HCT116 (cell line): ENCODE measurements around the gene ZDHHC14. TPM values are rescaled to one million over a fixed set of nuclear protein-coding genes. Genes with fewer than 3 reads are reported as not detected.

ENCODE experiments used
- ATAC-seq: fragments of 200-7000 bp; cut with Tn5 transposase; 2 replicates; pipeline ENCODE4 v1.9.1; 2020; ENCODE audit warnings: mild to moderate bottlenecking, moderate library complexity
- BruUV-seq: library from RNA; stranded (reverse); fragments of 400-500 nt; replicated peaks from 2 replicates; lab custom pipeline; 2021; lab: Mats Ljungman, UMichigan
- CTCF ChIA-PET: fragments of 300-600 bp; sonication (Branson Sonifier 250); formaldehyde crosslinking; loops from one replicate; lab custom pipeline; 2021; ENCODE audit warnings: antibody characterized with exemption; lab: Charles Lee
- POLR2A ChIA-PET: fragments of 300-600, 350-600 bp; sonication (Branson Sonifier 250); formaldehyde crosslinking; loops from one replicate; lab custom pipeline; 2021; ENCODE audit warnings: antibody characterized with exemption; lab: Charles Lee
- RAD21 ChIA-PET, 2 experiments: fragments of 300-600 bp; sonication (Branson Sonifier 250); formaldehyde crosslinking; loops; one replicate each; lab custom pipeline; 2023; ENCODE audit warnings: low total read pairs in 2 of 2; ENCODE audit not compliant: uncharacterized antibody in 2 of 2, unreplicated experiment in 2 of 2, low non-redundant PET in 1 of 2; lab: Charles Lee
- DNase-seq: peaks from one replicate; pipeline ENCODE4 v3.0.0-alpha.2; 2010; ENCODE audit warnings: low read depth, low spot score
- H2AFZ ChIP-seq: fragments of 200-600 bp; shearing (Covaris generic), sonication (generic); 2 replicates; pipeline ENCODE4 v1.6.1; 2017; ENCODE audit warnings: low read depth, mixed run types, mixed read lengths, antibody characterized with exemption, low read length; ENCODE audit not compliant: poor library complexity, severe bottlenecking
- H3K27ac ChIP-seq: 2 replicates; pipeline ENCODE4 v1.5.1; 2012; ENCODE audit warnings: low read depth, low read length
- H3K27me3 ChIP-seq: fragments of 200-600 bp; sonication (generic); 2 replicates; pipeline ENCODE4 v1.6.1; 2016; ENCODE audit warnings: mixed run types, low read length, mixed read lengths; ENCODE audit not compliant: insufficient read depth
- H3K36me3 ChIP-seq, 2 experiments: fragments of 200-500 bp in 1 of 2; fragments of 200-600 bp in 1 of 2; sonication (Bioruptor generic) in 1 of 2; sonication (generic) in 1 of 2; 2 replicates each; pipeline versions ENCODE4 v1.5.1 to v1.6.1; 2014 to 2016; ENCODE audit warnings: low read length in 2 of 2, inconsistent platforms in 1 of 2, mixed read lengths in 1 of 2, mixed run types in 1 of 2; ENCODE audit not compliant: insufficient read depth in 2 of 2, control insufficient read depth in 1 of 2
- H3K4me1 ChIP-seq, 2 experiments: fragments of 200-600 bp in 1 of 2; sonication (generic) in 1 of 2; 2 replicates each; pipeline versions ENCODE4 v1.5.1 to v1.6.1; 2012 to 2017; ENCODE audit warnings: low read length in 2 of 2, inconsistent platforms in 1 of 2, mild to moderate bottlenecking in 1 of 2, mixed read lengths in 1 of 2, mixed run types in 1 of 2, moderate library complexity in 1 of 2; ENCODE audit not compliant: insufficient read depth in 2 of 2, control insufficient read depth in 1 of 2
- H3K4me2 ChIP-seq: fragments of 200-600 bp; sonication (generic); 2 replicates; pipeline ENCODE4 v1.6.1; 2017; ENCODE audit warnings: mixed run types, low read length, mixed read lengths
- H3K4me3 ChIP-seq, 2 experiments: fragments of 200-600 bp in 1 of 2; sonication (generic) in 1 of 2; replicated peaks in 1 of 2; 2 replicates each; pipeline ENCODE4 v1.5.1; 2011 to 2016; ENCODE audit warnings: low read length in 2 of 2, control low read depth in 1 of 2, low read depth in 1 of 2, mild to moderate bottlenecking in 1 of 2, mixed read lengths in 1 of 2, mixed run types in 1 of 2
- H3K79me2 ChIP-seq: fragments of 200-600 bp; sonication (generic); 2 replicates; pipeline ENCODE4 v1.6.1; 2017; ENCODE audit warnings: mild to moderate bottlenecking, mixed run types, low read length, moderate library complexity, mixed read lengths; ENCODE audit not compliant: insufficient read depth
- H3K9ac ChIP-seq: fragments of 200-600 bp; sonication (generic); 2 replicates; pipeline ENCODE4 v1.6.1; 2016; ENCODE audit warnings: low read length, mixed read lengths
- H3K9me2 ChIP-seq: fragments of 200-600 bp; sonication (generic), shearing (Covaris generic); 2 replicates; pipeline ENCODE4 v1.6.1; 2017; ENCODE audit warnings: mixed run types, mild to moderate bottlenecking, moderate library complexity; ENCODE audit not compliant: insufficient read depth
- H3K9me3 ChIP-seq, 2 experiments: fragments of 200-500 bp in 1 of 2; fragments of 200-600 bp in 1 of 2; sonication (Bioruptor generic) in 1 of 2; sonication (generic) in 1 of 2; 2 replicates each; pipeline ENCODE4 v1.6.1; 2014 to 2017; ENCODE audit warnings: low read length in 2 of 2, mixed read lengths in 2 of 2, inconsistent platforms in 1 of 2, low read depth in 1 of 2, mild to moderate bottlenecking in 1 of 2, mixed run types in 1 of 2, moderate library complexity in 1 of 2; ENCODE audit not compliant: control insufficient read depth in 1 of 2, insufficient read depth in 1 of 2
- H4K20me1 ChIP-seq: fragments of 200-600 bp; sonication (generic), shearing (Covaris generic); 2 replicates; pipeline ENCODE4 v1.6.1; 2017; ENCODE audit warnings: mixed run types, mild to moderate bottlenecking, moderate library complexity; ENCODE audit not compliant: insufficient read depth
- CBX3 ChIP-seq: IDR thresholded peaks from 2 replicates; pipeline ENCODE4 v1.6.1; 2012; ENCODE audit warnings: low read depth
- CEBPB ChIP-seq: IDR thresholded peaks from 2 replicates; pipeline ENCODE4 v1.6.1; 2012; ENCODE audit warnings: low read depth
- CTCF ChIP-seq, 3 experiments: fragments of 200-600 bp in 1 of 3; sonication (generic) in 1 of 3; IDR thresholded peaks in 2 of 3; conservative IDR thresholded peaks in 1 of 3; 2 replicates each; pipeline ENCODE4 v1.5.1; 2012 to 2017; ENCODE audit warnings: low read depth in 2 of 3, low read length in 2 of 3, antibody characterized with exemption in 1 of 3, borderline replicate concordance in 1 of 3, control low read depth in 1 of 3, mild to moderate bottlenecking in 1 of 3, mixed read lengths in 1 of 3, mixed run types in 1 of 3, moderate library complexity in 1 of 3; ENCODE audit not compliant: insufficient read depth in 1 of 3
- EGR1 ChIP-seq: IDR thresholded peaks from 2 replicates; pipeline ENCODE4 v1.6.1; 2012; ENCODE audit warnings: low read depth
- EZH2 ChIP-seq: fragments of 200-600 bp; sonication (generic); IDR thresholded peaks from 2 replicates; pipeline ENCODE4 v1.6.1; 2017; ENCODE audit warnings: antibody characterized with exemption, mixed run types
- EZH2phosphoT487 ChIP-seq: fragments of 200-600 bp; IDR thresholded peaks from 2 replicates; pipeline ENCODE4 v1.6.1; 2018; ENCODE audit warnings: antibody characterized with exemption, borderline replicate concordance
- JUND ChIP-seq: IDR thresholded peaks from 2 replicates; pipeline ENCODE4 v1.6.1; 2012
- POLR2A ChIP-seq: IDR thresholded peaks from 2 replicates; pipeline ENCODE4 v1.7.0; 2011; ENCODE audit warnings: borderline replicate concordance; ENCODE audit not compliant: insufficient read depth, insufficient read length; ENCODE audit errors: extremely low read depth
- POLR2AphosphoS5 ChIP-seq: IDR thresholded peaks from 2 replicates; pipeline ENCODE4 v1.6.1; 2011; ENCODE audit warnings: mild to moderate bottlenecking, low read depth, low read length, moderate library complexity
- RAD21 ChIP-seq: IDR thresholded peaks from 2 replicates; pipeline ENCODE4 v1.6.1; 2012; ENCODE audit warnings: low read depth, mild to moderate bottlenecking
- SIN3A ChIP-seq: IDR thresholded peaks from 2 replicates; pipeline ENCODE4 v1.6.1; 2012; ENCODE audit warnings: low read depth
- SP1 ChIP-seq: IDR thresholded peaks from 2 replicates; pipeline ENCODE4 v1.6.1; 2012; ENCODE audit warnings: low read depth
- intact Hi-C: fragments of 100-400 bp; cut with micrococcal nuclease; formaldehyde crosslinking; loops from 2 replicates; pipeline ENCODE4 v1.10.0; 2022
- total RNA-seq: library from RNA; stranded (reverse); gene quantifications from one replicate; pipeline ENCODE4 v1.2.1, GENCODE V29; 2021; ENCODE audit not compliant: unreplicated experiment
- TF ChIP-seq, protein P1 (sequence below): IDR thresholded peaks from 2 replicates; pipeline ENCODE4 v1.6.1; 2012; ENCODE audit warnings: low read depth
- TF ChIP-seq, protein P2 (sequence below): IDR thresholded peaks from 2 replicates; pipeline ENCODE4 v1.6.1; 2012

ZDHHC14 gene
- total RNA-seq, 1 experiment from 2014 or later = 5.3 TPM

- H3K4me1 ChIP-seq = peaks cover 9 to 26% of the 10 kb centered on the region in 2 experiments
- CTCF ChIA-PET = no interaction called here
Observed at GRCh38 chr6:157522472-157522871, 141.5 kb downstream of the ZDHHC14 start.

More at GRCh38 chr6:157522472-157522871, 141.5 kb downstream of the ZDHHC14 start:
- Histone ChIP-seq H3K9ac (no peak overlapping the region), H3K79me2 (no peaks in the 10 kb centered on the region), H3K4me3 (no peak overlapping the region), H3K36me3 (no peaks in the 10 kb centered on the region), H3K9me2 (no peaks in the 10 kb centered on the region), H3K9me3 (no peaks in the 10 kb centered on the region), H4K20me1 (no peaks in the 10 kb centered on the region), H3K27me3 (no peaks in the 10 kb centered on the region), H3K4me2 (no peak overlapping the region), H2AFZ (no peak overlapping the region), H3K27ac (no peak overlapping the region)
- DNase-seq = no peak
- BruUV-seq = no TSS peak
- TF ChIP-seq EZH2 = no peak
- no peak for TF ChIP-seq CEBPB
- TF ChIP-seq SIN3A = no peak
- no peak for TF ChIP-seq CBX3
- TF ChIP-seq SP1 = no peak
- no peak for TF ChIP-seq EZH2phosphoT487
- TF ChIP-seq RAD21 = no peak
- TF ChIP-seq, protein P1, sequence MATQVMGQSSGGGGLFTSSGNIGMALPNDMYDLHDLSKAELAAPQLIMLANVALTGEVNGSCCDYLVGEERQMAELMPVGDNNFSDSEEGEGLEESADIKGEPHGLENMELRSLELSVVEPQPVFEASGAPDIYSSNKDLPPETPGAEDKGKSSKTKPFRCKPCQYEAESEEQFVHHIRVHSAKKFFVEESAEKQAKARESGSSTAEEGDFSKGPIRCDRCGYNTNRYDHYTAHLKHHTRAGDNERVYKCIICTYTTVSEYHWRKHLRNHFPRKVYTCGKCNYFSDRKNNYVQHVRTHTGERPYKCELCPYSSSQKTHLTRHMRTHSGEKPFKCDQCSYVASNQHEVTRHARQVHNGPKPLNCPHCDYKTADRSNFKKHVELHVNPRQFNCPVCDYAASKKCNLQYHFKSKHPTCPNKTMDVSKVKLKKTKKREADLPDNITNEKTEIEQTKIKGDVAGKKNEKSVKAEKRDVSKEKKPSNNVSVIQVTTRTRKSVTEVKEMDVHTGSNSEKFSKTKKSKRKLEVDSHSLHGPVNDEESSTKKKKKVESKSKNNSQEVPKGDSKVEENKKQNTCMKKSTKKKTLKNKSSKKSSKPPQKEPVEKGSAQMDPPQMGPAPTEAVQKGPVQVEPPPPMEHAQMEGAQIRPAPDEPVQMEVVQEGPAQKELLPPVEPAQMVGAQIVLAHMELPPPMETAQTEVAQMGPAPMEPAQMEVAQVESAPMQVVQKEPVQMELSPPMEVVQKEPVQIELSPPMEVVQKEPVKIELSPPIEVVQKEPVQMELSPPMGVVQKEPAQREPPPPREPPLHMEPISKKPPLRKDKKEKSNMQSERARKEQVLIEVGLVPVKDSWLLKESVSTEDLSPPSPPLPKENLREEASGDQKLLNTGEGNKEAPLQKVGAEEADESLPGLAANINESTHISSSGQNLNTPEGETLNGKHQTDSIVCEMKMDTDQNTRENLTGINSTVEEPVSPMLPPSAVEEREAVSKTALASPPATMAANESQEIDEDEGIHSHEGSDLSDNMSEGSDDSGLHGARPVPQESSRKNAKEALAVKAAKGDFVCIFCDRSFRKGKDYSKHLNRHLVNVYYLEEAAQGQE = no peak
- TF ChIP-seq, protein P2, sequence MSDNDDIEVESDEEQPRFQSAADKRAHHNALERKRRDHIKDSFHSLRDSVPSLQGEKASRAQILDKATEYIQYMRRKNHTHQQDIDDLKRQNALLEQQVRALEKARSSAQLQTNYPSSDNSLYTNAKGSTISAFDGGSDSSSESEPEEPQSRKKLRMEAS = no peak
- no peak for TF ChIP-seq EGR1
- no peak for TF ChIP-seq POLR2A
- TF ChIP-seq JUND = no peak
- TF ChIP-seq POLR2AphosphoS5 = no peak
- TF ChIP-seq CTCF (IDR thresholded peaks at IDR 0.05 in 2 of 3, conservative IDR thresholded peaks at IDR 0.05 in 1 of 3; ENCODE audit: borderline replicate concordance in 1 of 3, insufficient read depth in 1 of 3, low read depth in 2 of 3, low read length in 2 of 3) = no peak
- no peak for ATAC-seq
- intact Hi-C loops = no loop called here
- POLR2A ChIA-PET = no interaction called here
- RAD21 ChIA-PET = no interaction called here
